Ovary (tissue), 10 donors: ENCODE measurements around the gene SUSD3. TPM values are rescaled to one million over a fixed set of nuclear protein-coding genes. Genes with fewer than 3 reads are reported as not detected.
A peak's percentile ranks its signal among the peaks of the same experiment; 100 is the strongest.

Experiments used
- DNase-seq, 5 donors: peaks; one replicate each; pipeline ENCODE4 v3.0.0-alpha.2; 2019 to 2020
- H3K27ac ChIP-seq, 2 donors: fragments of 200-600 bp; one replicate each; pipeline versions ENCODE4 v1.5.1 to v1.8.0; 2019 to 2022
- H3K27me3 ChIP-seq: fragments of 200-600 bp; one replicate; pipeline ENCODE4 v1.8.0; 2022
- H3K36me3 ChIP-seq: fragments of 200-600 bp; sonication (generic); one replicate; pipeline ENCODE4 v1.5.1; 2019
- H3K4me1 ChIP-seq: one replicate; pipeline ENCODE4 v1.8.1; 2013; ENCODE audit warnings: mild to moderate bottlenecking, moderate library complexity; ENCODE audit not compliant: insufficient read depth
- H3K4me3 ChIP-seq: fragments of 200-600 bp; sonication (generic); one replicate; pipeline ENCODE4 v1.5.1; 2017
- H3K9me3 ChIP-seq, 2 donors: fragments of 200-600 bp in 1 of 2; sonication (generic) in 1 of 2; one replicate each; pipeline versions ENCODE4 v1.5.1 to v1.8.1; 2013 to 2019; ENCODE audit warnings: mild to moderate bottlenecking in 1 of 2, moderate library complexity in 1 of 2
- CTCF ChIP-seq, 3 donors: fragments of 450-650 bp in 2 of 3; fragments of 200-600 bp in 1 of 3; IDR thresholded peaks; one replicate each; pipeline versions ENCODE4 v1.5.1 to v1.8.0; 2016 to 2022; ENCODE audit warnings: antibody characterized with exemption in 3 of 3, mild to moderate bottlenecking in 1 of 3
- EP300 ChIP-seq: sonication (generic); formaldehyde crosslinking; IDR thresholded peaks from one replicate; pipeline ENCODE4 v1.6.1; 2017; ENCODE audit warnings: antibody characterized with exemption
- POLR2A ChIP-seq: fragments of 450-650 bp; IDR thresholded peaks from one replicate; pipeline ENCODE4 v1.6.1; 2017; ENCODE audit warnings: antibody characterized with exemption, mild to moderate bottlenecking, moderate library complexity
- WGBS, 3 donors: extraction: QIAGEN DNeasy Blood & Tissue Kit in 1 of 3; methylation state at CpG; one replicate each; pipeline versions ENCODE4 v1.1.5 to v1.1.7; 2013 to 2017; 5-methylcytosine and 5-hydroxymethylcytosine counted together
- intact Hi-C, 4 donors: fragments of 100-400 bp; cut with DNase I; formaldehyde crosslinking; loops; one replicate each; pipeline versions ENCODE4 v1.11.0 to v1.15.1; 2022 to 2023
- long read RNA-seq, 3 donors: library from polyadenylated mRNA in 2 of 3; unstranded in 2 of 3; transcript quantifications; one replicate each; pipeline ENCODE4 v2.0.0 and lab custom pipeline, GENCODE V29; 2021 to 2026
- polyA plus RNA-seq, 2 donors: library from polyadenylated mRNA; stranded (reverse); fragments of 200-250 nt in 1 of 2; fragments of 350-450 nt in 1 of 2; fragmentation: Illumina TruSeq in 1 of 2; extraction: RNeasy Lipid Tissue Mini Kit (QIAGEN cat#74804) in 1 of 2; gene quantifications; one replicate each; pipeline ENCODE4 v1.2.3, GENCODE V29; 2013 to 2014
- total RNA-seq, 7 donors: library from RNA; depleted of rRNA in 2 of 7; stranded (reverse); fragments of >200 nt in 2 of 7; fragmentation: NEBNext Ultra II Directional in 3 of 7; extraction: Animal tissue kit (Norgen Biotek cat#: 25700) in 3 of 7; gene quantifications; one replicate each; pipeline versions ENCODE4 v1.1.0 to v1.2.4, GENCODE V29; 2016 to 2023
- donor health status: DM: no; HTN: no; CAD: no; lungs with moderate emphysema.
- donor health status: DM: no; HTN: no; CAD: no.
- donor health status: Bipolar disorder and iron deficiency.
- donor health status: DM: yes; HTN: yes; CAD: no.
- donor health status: DM: no; HTN: no; CAD: no.
- donor health status: DM: yes; HTN: yes; CAD: no.

Gene SUSD3
- total RNA-seq: 10 to 100 TPM; 30.5 to 66.1 (median 42.4) TPM
- 10 to 100 TPM in 1 of 2 donors, 1 to 10 TPM in 1; 9.6 to 42.5 TPM for polyA plus RNA-seq
- long read RNA-seq, donor 1, transcript SUSD3-205 (4 exons, 1,076 nt): minor isoform, 15 of 147 reads
- long read RNA-seq, donor 1, transcript SUSD3-202 (5 exons, 1,195 nt): major isoform, 97 of 147 reads
- long read RNA-seq, donor 1, partial matches to known transcripts: 4 of 147 reads
- long read RNA-seq, donor 1, other reads (novel, unspliced or antisense): 30 of 147 reads
- long read RNA-seq, donor 2, transcript SUSD3-202 (5 exons, 1,195 nt): major isoform, 20 of 27 reads
- long read RNA-seq, donor 2, transcript SUSD3-205 (4 exons, 1,076 nt): minor isoform, 6 of 27 reads
- long read RNA-seq, donor 2, partial matches to known transcripts: 0 of 27 reads
- long read RNA-seq, donor 2, other reads (novel, unspliced or antisense): 0 of 27 reads
- long read RNA-seq, donor 3, transcript SUSD3-202 (5 exons, 1,195 nt): major isoform, 30 of 41 reads
- long read RNA-seq, donor 3, partial matches to known transcripts: 1 of 41 reads
- long read RNA-seq, donor 3, other reads (novel, unspliced or antisense): 8 of 41 reads

DNA sequence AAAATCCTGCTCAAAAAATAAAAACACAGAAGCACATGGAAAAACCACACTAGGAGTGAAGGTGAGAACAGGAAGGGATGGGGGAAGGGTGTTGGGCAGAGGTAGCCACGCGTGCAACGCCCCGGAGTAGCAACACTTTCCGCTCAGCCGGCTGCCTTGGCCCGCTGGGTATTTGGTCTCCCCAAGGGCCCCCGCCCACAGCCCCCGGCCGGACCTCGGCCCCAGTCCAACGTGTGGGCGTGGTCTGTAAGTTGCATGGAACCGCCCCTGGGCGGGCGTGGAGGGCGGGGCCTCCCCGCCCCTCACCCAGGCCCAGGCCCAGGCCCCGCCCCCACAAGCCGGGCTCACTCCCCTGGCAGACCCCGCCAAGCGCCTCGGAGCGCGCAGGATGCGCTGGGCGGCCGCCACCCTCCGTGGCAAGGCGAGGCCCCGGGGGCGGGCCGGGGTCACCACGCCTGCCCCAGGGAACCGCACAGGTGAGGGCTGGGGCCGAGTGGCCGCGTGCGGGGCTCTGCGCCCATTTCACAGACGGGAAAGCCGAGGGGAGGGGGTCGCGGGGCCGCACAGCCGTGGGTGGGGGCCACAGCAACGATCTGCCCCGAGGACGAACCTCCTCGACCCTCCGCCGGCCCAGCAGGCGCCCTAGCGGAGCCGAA is at the start of gene SUSD3:
Gene SUSD3, plus strand, starts transcription at position 347 of the 656 bp plus-strand sequence. Its CDS starts 42 bp downstream, at position 389.
- DNase-seq: peak; percentile 91 to 96 (median 95)
- Histone ChIP-seq H3K36me3 (no peaks in the 10 kb centered on the region), H3K27ac (peak within 1 kb of the TSS; percentile 78 to 87), H3K9me3 (no peaks in the 10 kb centered on the region), H3K4me1 (peaks cover 41% of the 10 kb centered on the region), H3K4me3 (peak within 1 kb of the TSS; percentile 56), H3K27me3 (no peaks in the 10 kb centered on the region)
- TF ChIP-seq CTCF (IDR thresholded peaks at IDR 0.05) (no peak), POLR2A (peak; percentile 45), EP300 (no peak)
- intact Hi-C loops: loop anchor here in 2 of 4 donors (5.0 kb wide), 2 partner anchors 34 to 39 kb away; partner anchors contain the start of gene CARD19 (in 1 of the 2)
- WGBS, 3 donors: 0 to 1% (median 0%) methylated on average over 17 to 55 of the region's 55 CpGs

DNA sequence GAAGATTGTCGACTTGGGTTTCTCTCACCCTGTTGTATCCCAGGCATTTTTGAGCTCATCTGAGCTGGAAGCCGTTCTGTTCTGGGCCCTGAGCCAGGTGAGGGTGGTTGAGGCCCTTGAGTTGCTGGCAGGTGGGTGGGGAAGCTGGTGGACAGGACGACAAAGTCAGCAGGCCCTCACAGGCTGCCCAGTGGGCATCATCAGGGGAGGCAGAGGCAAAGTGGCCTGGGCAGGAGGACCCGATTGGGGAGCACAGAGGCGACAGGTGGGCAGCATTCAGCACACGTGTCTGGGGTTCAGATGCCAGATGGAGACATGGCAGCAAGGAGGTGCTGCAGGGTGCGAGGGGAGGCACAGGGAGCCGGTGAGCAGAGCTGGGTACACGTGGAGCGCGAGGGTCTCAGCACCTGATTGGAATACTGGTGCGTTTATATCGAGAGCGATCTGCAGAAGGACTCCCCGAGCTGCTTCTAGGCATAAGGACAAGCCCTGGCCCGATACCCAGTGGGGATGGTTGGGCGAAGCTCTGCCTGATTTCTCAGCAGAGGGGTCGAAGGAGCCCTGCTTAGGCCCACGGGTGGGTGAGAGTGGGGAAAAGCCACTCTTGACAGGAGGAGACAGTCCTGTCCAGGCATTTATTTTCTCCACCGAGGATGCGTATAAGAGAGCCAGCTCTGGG is 49.0 kb upstream of the SUSD3 start:
- no peak for DNase-seq
- Histone ChIP-seq H3K27ac (no peak overlapping the region), H3K4me1 (peaks cover 1% of the 10 kb centered on the region), H3K27me3 (no peaks in the 10 kb centered on the region), H3K4me3 (no peak overlapping the region), H3K36me3 (no peaks in the 10 kb centered on the region), H3K9me3 (no peaks in the 10 kb centered on the region)
- 82 to 85% (median 84%) methylated on average over 21 of the region's 21 CpGs for WGBS, 3 donors
- TF ChIP-seq EP300 (no peak), POLR2A (no peak), CTCF (IDR thresholded peaks at IDR 0.05) (no peak)
- intact Hi-C loops: loop anchor here in 1 of 4 donors (10.0 kb wide), 1 partner anchor 85 kb away; the partner anchor contains the start of gene CARD19

GRCh38 chr9:93010056-93010455 is 48.4 kb upstream of the SUSD3 start:
- 62 to 76% (median 70%) methylated on average over 12 to 13 of the region's 13 CpGs for WGBS, 3 donors
- TF ChIP-seq CTCF (IDR thresholded peaks at IDR 0.05): no peak
- TF ChIP-seq EP300: no peak
- no peak for TF ChIP-seq POLR2A
- H3K9me3 ChIP-seq: no peaks in the 10 kb centered on the region
- H3K4me3 ChIP-seq: no peak overlapping the region
- no peak for DNase-seq
- no peak overlapping the region for H3K27ac ChIP-seq
- H3K36me3 ChIP-seq: no peaks in the 10 kb centered on the region
- no peaks in the 10 kb centered on the region for H3K4me1 ChIP-seq
- no peaks in the 10 kb centered on the region for H3K27me3 ChIP-seq
- intact Hi-C loops: no loop called here

DNA sequence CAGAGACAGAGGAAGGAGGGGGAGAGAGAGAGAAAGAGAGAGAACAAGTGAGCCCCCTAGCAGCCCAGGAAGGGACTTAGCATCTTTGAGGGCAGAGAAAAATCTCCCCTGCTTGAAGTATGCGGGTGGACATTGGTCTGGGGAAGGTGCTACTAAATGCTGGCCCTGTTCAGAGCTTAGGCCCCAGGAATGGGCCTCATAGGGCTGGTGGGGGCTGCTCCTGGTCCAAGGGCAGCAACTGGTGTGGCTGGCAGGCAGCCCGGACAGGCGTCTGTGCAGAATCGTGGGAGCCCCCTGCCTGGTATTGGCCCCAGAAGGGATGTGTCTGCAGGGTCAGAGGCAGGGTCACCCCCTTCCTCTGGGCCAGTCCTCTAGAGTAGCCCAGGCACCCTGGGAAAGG is 47.8 kb upstream of the SUSD3 start:
- 27 to 52% (median 31%) methylated on average over 4 of the region's 4 CpGs for WGBS, 3 donors
- TF ChIP-seq POLR2A (no peak), EP300 (no peak), CTCF (IDR thresholded peaks at IDR 0.05) (no peak)
- Histone ChIP-seq H3K27ac (no peak overlapping the region), H3K4me1 (no peaks in the 10 kb centered on the region), H3K4me3 (no peak overlapping the region), H3K9me3 (no peaks in the 10 kb centered on the region), H3K36me3 (no peaks in the 10 kb centered on the region), H3K27me3 (no peaks in the 10 kb centered on the region)
- intact Hi-C loops: no loop called here
- no peak for DNase-seq
